ENCODE results near the gene TSPAN11. TPM values are rescaled to one million over a fixed set of nuclear protein-coding genes. Genes with fewer than 3 reads are reported as not detected.

Gene TSPAN11
- polyA plus RNA-seq (2011; rRNA removed) (0.01 and 0.04 TPM in 2 replicates), polyA plus RNA-seq (2017; fragmentation: RNase III; extraction: RNeasy Plus Mini Kit Qiagen cat#74134 plus additional on column Dnase treatment) (0.04 to 0.10 TPM (median 0.06 TPM) in 3 replicates), polyA minus RNA-seq (2011; rRNA and poly(A)+ RNA removed) (0.10 and 0.12 TPM in 2 replicates)
- polyA plus RNA-seq (2012; cell fraction: cytosol; rRNA removed) = 0.03 and 0.08 TPM in 2 replicates
- 0.02 and 0.12 TPM in 2 replicates for polyA plus RNA-seq (2012; cell fraction: nucleus; rRNA removed)

- DNase-seq (ENCODE audit: low read depth in 1 of 2, low spot score in 1 of 2) (no peak), ATAC-seq (peak; percentile 22 to 67; a peak in 3 of 6 replicates), FAIRE-seq (no peak)
- H3K4me1 ChIP-seq = no peaks in the 10 kb centered on the region
- WGBS (ENCODE audit: missing lambda C conversion rate) = 56% methylated on average over 23 of the region's 78 CpGs
- H3K27ac ChIP-seq = peak within 1 kb of the TSS; percentile 26 to 58; a peak in 4 of 6 replicates
- CTCF ChIA-PET = interaction anchor here (0.6 to 1.5 kb wide), 6 partner anchors 11 to 79 kb away, joined by 3 to 4 read pairs (median 4); no protein-coding TSS in a partner anchor
- H3K9me3 ChIP-seq = no peaks in the 10 kb centered on the region
- peak within 1 kb of the TSS; percentile 35 for H3K4me3 ChIP-seq
- POLR2A ChIA-PET = no interaction called here
- H3K4me2 ChIP-seq = peak within 1 kb of the TSS; percentile 82
- TF ChIP-seq NR3C1 (IDR thresholded peaks at IDR 0.05) (no peak), SMC3 (IDR thresholded peaks at IDR 0.05) (no peak), BCL3 (IDR thresholded peaks at IDR 0.05) (no peak), GATA3 (IDR thresholded peaks at IDR 0.05; ENCODE audit: borderline replicate concordance) (no peak), POLR2A (IDR thresholded peaks at IDR 0.05; ENCODE audit: low read length) (peak; percentile 18; the same call in 1 of the 2 replicates)
Observed at GRCh38 chr12:30926243-30927221, at the start of gene TSPAN11. Gene TSPAN11 (plus strand): TSS chr12:30926748. CDS start chr12:30953992, 27,244 bp downstream.

GRCh38 chr12:30877105-30877875 lies 49.3 kb upstream of the TSPAN11 start:
- Histone ChIP-seq H3K4me1 (no peaks in the 10 kb centered on the region), H3K4me3 (no peak overlapping the region), H3K9me3 (no peaks in the 10 kb centered on the region), H3K27ac (no peak overlapping the region), H3K4me2 (no peak overlapping the region)
- no peak for ATAC-seq
- TF ChIP-seq FOXS1 (CRISPR knock-in tag; IDR thresholded peaks at IDR 0.05) (no peak), CHD2 (IDR thresholded peaks at IDR 0.05; ENCODE audit: low read length, partially characterized antibody) (no peak), NR3C1 (IDR thresholded peaks at IDR 0.05) (no peak), SMC3 (IDR thresholded peaks at IDR 0.05) (no peak), TFCP2L1 (CRISPR knock-in tag; IDR thresholded peaks at IDR 0.05) (no peak), JUN (IDR thresholded peaks at IDR 0.05) (no peak), BHLHE40 (IDR thresholded peaks at IDR 0.05; ENCODE audit: low read depth, low read length) (no peak), RARB (CRISPR knock-in tag; IDR thresholded peaks at IDR 0.05) (no peak), GATA3 (IDR thresholded peaks at IDR 0.05; ENCODE audit: borderline replicate concordance) (no peak), CTCF (IDR thresholded peaks at IDR 0.05) (no peak), FOSB (CRISPR knock-in tag; IDR thresholded peaks at IDR 0.05) (no peak), RAD21 (conservative IDR thresholded peaks at IDR 0.05 in 1 of 2, IDR thresholded peaks at IDR 0.05 in 1 of 2) (no peak), USF2 (IDR thresholded peaks at IDR 0.05) (no peak)
- CTCF ChIA-PET = interaction anchor here (0.5 kb wide), 1 partner anchor 107 kb away, joined by 4 read pairs; no protein-coding TSS in a partner anchor
- POLR2A ChIA-PET = no interaction called here
- whole genome bisulfite sequencing (ENCODE audit: missing lambda C conversion rate) = 30% methylated on average over 7 of the region's 7 CpGs
- FAIRE-seq = no peak
- no peak for DNase-seq (ENCODE audit: low read depth in 1 of 2, low spot score in 1 of 2)

GRCh38 chr12:30878024-30878423 lies 48.5 kb upstream of the TSPAN11 start:
- DNase-seq (ENCODE audit: low read depth in 1 of 2, low spot score in 1 of 2) (no peak), ATAC-seq (no peak), FAIRE-seq (no peak)
- Histone ChIP-seq H3K27ac (no peak overlapping the region), H3K4me1 (no peaks in the 10 kb centered on the region), H3K4me2 (no peak overlapping the region), H3K9me3 (no peaks in the 10 kb centered on the region), H3K4me3 (no peak overlapping the region)
- ChIA-PET POLR2A (no interaction called here), CTCF (no interaction called here)
- TF ChIP-seq TFCP2L1 (CRISPR knock-in tag; IDR thresholded peaks at IDR 0.05) (no peak), MAFK (IDR thresholded peaks at IDR 0.05; ENCODE audit: partially characterized antibody) (no peak), HOXA7 (CRISPR knock-in tag; IDR thresholded peaks at IDR 0.05) (no peak), CEBPB (IDR thresholded peaks at IDR 0.05) (no peak), EHMT2 (IDR thresholded peaks at IDR 0.05; ENCODE audit: low read depth) (no peak), HEYL (CRISPR knock-in tag; IDR thresholded peaks at IDR 0.05) (no peak), GATA3 (IDR thresholded peaks at IDR 0.05; ENCODE audit: borderline replicate concordance) (no peak), PHF8 (IDR thresholded peaks at IDR 0.05; ENCODE audit: borderline replicate concordance, low read depth) (no peak), BCL3 (IDR thresholded peaks at IDR 0.05) (no peak), ZSCAN20 (CRISPR knock-in tag; IDR thresholded peaks at IDR 0.05) (no peak), ZC3H11A (IDR thresholded peaks at IDR 0.05) (no peak), PBX3 (IDR thresholded peaks at IDR 0.05) (no peak)
- WGBS (ENCODE audit: missing lambda C conversion rate) = 36% methylated on average over 2 of the region's 2 CpGs

Measured in A549 (cell line).